Measurements from ENCODE around the gene GATA3.

GATA3 gene

GRCh38 chr10:8048281-8049008 lies 6.0 kb upstream of the GATA3 start:
- no peak for TF ChIP-seq CTCF (conservative IDR thresholded peaks at IDR 0.05; ENCODE audit: low read depth, low read length)
- no peak overlapping the region for H3K4me3 ChIP-seq (ENCODE audit: low read depth, low read length)
- DNase-seq (ENCODE audit: low read depth) = no peak

DNA sequence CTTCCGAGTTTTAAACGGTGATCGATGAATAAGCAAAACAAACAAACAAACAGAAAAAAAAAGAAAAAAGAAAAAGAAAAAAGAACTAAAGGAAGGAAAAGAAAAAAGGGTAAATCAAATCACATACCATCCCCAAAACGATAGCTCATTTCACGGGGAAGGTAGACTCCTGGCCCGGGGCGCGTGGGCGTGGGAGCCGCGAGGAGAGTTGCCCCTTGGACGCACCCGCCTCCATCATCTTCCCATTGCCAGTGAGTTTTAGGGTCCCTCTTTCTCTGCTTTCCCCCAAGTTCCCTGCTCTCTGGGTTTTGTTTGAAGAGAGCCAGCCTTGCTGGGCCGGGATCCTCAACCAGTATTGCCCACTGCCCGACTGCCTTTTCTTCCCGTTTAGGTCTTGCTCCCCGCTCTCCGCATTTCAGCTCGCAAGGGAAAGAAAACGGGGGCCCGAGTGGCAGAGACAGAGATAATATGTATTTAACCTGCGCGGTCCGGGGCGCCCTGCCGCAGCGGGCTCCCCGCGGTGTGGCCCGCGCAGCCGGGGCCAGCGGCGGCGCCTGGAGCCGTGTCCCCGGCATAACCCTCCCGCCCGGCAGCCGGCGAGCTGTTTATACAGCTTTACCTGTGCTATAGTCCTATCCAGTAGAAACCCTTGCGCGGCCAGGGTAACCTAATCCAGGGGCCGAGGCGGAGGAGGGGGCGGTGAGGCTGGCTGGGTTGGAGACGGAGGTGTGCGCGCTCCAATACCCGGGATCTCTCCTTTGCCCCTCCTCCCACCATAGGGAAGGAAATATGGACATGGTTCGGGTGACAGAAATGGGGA lies 5.2 kb upstream of the GATA3 start:
- TF ChIP-seq CTCF (conservative IDR thresholded peaks at IDR 0.05; ENCODE audit: low read depth, low read length) = no peak
- no peak overlapping the region for H3K4me3 ChIP-seq (ENCODE audit: low read depth, low read length)
- no peak for DNase-seq (ENCODE audit: low read depth)

GRCh38 chr10:8049865-8050555 lies 4.5 kb upstream of the GATA3 start:
- DNase-seq (ENCODE audit: low read depth) = no peak
- peak overlapping the region; percentile 22 for H3K4me3 ChIP-seq (ENCODE audit: low read depth, low read length)
- no peak for TF ChIP-seq CTCF (conservative IDR thresholded peaks at IDR 0.05; ENCODE audit: low read depth, low read length)

GRCh38 chr10:8050556-8051108 lies 3.9 kb upstream of the GATA3 start:
- peak; percentile 42 for DNase-seq (ENCODE audit: low read depth)
- H3K4me3 ChIP-seq (ENCODE audit: low read depth, low read length) = peak overlapping the region; percentile 22
- no peak for TF ChIP-seq CTCF (conservative IDR thresholded peaks at IDR 0.05; ENCODE audit: low read depth, low read length)

GRCh38 chr10:8051109-8051821 lies 3.2 kb upstream of the GATA3 start:
- no peak overlapping the region for H3K4me3 ChIP-seq (ENCODE audit: low read depth, low read length)
- DNase-seq (ENCODE audit: low read depth) = no peak
- TF ChIP-seq CTCF (conservative IDR thresholded peaks at IDR 0.05; ENCODE audit: low read depth, low read length) = no peak

DNA sequence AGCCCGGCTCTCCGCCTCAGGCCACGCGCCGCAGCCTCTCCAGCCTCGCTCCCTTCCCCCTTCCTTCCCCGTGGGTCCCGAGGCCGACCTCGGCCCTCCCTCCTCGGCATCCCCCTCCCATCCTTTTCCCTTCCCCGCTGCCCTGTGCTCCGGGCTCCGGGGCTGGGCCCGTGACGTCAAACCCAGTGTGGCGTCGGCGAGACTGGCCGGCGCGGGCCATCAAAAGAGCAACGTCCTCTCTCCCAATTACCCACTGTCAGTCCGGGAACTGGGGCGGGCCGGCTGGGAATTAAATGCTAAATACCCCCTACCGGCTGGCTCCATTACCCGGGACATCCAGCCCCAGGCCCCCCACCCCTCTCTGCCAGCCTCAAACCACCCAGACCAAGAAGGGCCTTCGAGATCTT lies 2.6 kb upstream of the GATA3 start:
- no peak overlapping the region for H3K4me3 ChIP-seq (ENCODE audit: low read depth, low read length)
- DNase-seq (ENCODE audit: low read depth) = no peak
- TF ChIP-seq CTCF (conservative IDR thresholded peaks at IDR 0.05; ENCODE audit: low read depth, low read length) = no peak

Data from choroid plexus epithelial cell (primary cell).